Omental fat pad (tissue), 4 donors: ENCODE results near the gene PIGC. TPM values are rescaled to one million over a fixed set of nuclear protein-coding genes. Genes with fewer than 3 reads are reported as not detected.

Experiments used
- ATAC-seq: fragments of 150-250 bp; one replicate; pipeline ENCODE4 v1.9.1; 2016; ENCODE audit warnings: mild to moderate bottlenecking, moderate library complexity; ENCODE audit not compliant: low FRiP score
- DNase-seq: peaks from one replicate; pipeline ENCODE4 v3.0.0-alpha.2; 2019; ENCODE audit warnings: low spot score
- CTCF ChIP-seq, 3 donors: fragments of 450-650 bp; IDR thresholded peaks; one replicate each; pipeline ENCODE4 v1.5.1; 2016 to 2017; ENCODE audit warnings: antibody characterized with exemption in 3 of 3, mild to moderate bottlenecking in 3 of 3, moderate library complexity in 2 of 3
- total RNA-seq, 4 donors: library from RNA; depleted of rRNA; stranded (reverse); fragments of >200 nt; gene quantifications; one replicate each; pipeline ENCODE4 v1.1.0, GENCODE V29; 2016

PIGC gene
- total RNA-seq, 4 donors from 2014 or later = 12.6 to 20.2 (median 19.5) TPM

GRCh38 chr1:172411791-172412338, 32.0 kb downstream of the PIGC start:
- DNase-seq (no peak), ATAC-seq (no peak)
- no peak for TF ChIP-seq CTCF (IDR thresholded peaks at IDR 0.05)

- TF ChIP-seq CTCF (IDR thresholded peaks at IDR 0.05) = no peak
- ATAC-seq (no peak), DNase-seq (no peak)
Measured at GRCh38 chr1:172410027-172410426, 33.8 kb downstream of the PIGC start.

- no peak for TF ChIP-seq CTCF (IDR thresholded peaks at IDR 0.05)
- DNase-seq = no peak
- ATAC-seq = no peak
Measured at GRCh38 chr1:172408958-172409357, 34.9 kb downstream of the PIGC start.

GRCh38 chr1:172406968-172407367, 36.9 kb downstream of the PIGC start:
- ATAC-seq (no peak), DNase-seq (no peak)
- no peak for TF ChIP-seq CTCF (IDR thresholded peaks at IDR 0.05)

- no peak for TF ChIP-seq CTCF (IDR thresholded peaks at IDR 0.05)
- no peak for DNase-seq
- no peak for ATAC-seq
Measured at GRCh38 chr1:172405912-172406311, 38.0 kb downstream of the PIGC start.

GRCh38 chr1:172404121-172404520, 39.7 kb downstream of the PIGC start:
- no peak for TF ChIP-seq CTCF (IDR thresholded peaks at IDR 0.05)
- ATAC-seq (no peak), DNase-seq (no peak)

GRCh38 chr1:172402878-172403569, 40.8 kb downstream of the PIGC start:
- no peak for ATAC-seq
- no peak for TF ChIP-seq CTCF (IDR thresholded peaks at IDR 0.05)

More at GRCh38 chr1:172402878-172403569, 40.8 kb downstream of the PIGC start:
- no peak for DNase-seq
